ENCODE measurements around the gene ZNF101. TPM values are rescaled to one million over a fixed set of nuclear protein-coding genes. Genes with fewer than 3 reads are reported as not detected.

The ZNF101 gene
- total RNA-seq, 1 experiment from 2014 or later: 15.6 TPM

- DNase-seq (ENCODE audit: low read depth, low spot score) (no peak), ATAC-seq (no peak)
- intact Hi-C loops (cut with micrococcal nuclease; ENCODE audit: unreplicated experiment) (no loop called here), in situ Hi-C loops (cut with HindIII; ENCODE audit: low pct_unique_long_range_greater_than_20kb, low sequenced_read_pairs) (no loop called here)
- H3K9me3 ChIP-seq (ENCODE audit: control insufficient read depth, insufficient read depth, low read depth, low read length): no peaks in the 10 kb centered on the region
- CTCF ChIA-PET: no interaction called here
- no peak overlapping the region for H3K27ac ChIP-seq (ENCODE audit: low read length)
- H3K4me3 ChIP-seq (ENCODE audit: low read depth in 2 of 2, low read length in 2 of 2): no peak overlapping the region
- POLR2A ChIA-PET: no interaction called here
- no TSS peak for BruUV-seq (replicated peaks)
- H3K36me3 ChIP-seq (ENCODE audit: control insufficient read depth, insufficient read depth, low read length): no peaks in the 10 kb centered on the region; the same call in 1 of the 2 replicates
- TF ChIP-seq, protein P1, sequence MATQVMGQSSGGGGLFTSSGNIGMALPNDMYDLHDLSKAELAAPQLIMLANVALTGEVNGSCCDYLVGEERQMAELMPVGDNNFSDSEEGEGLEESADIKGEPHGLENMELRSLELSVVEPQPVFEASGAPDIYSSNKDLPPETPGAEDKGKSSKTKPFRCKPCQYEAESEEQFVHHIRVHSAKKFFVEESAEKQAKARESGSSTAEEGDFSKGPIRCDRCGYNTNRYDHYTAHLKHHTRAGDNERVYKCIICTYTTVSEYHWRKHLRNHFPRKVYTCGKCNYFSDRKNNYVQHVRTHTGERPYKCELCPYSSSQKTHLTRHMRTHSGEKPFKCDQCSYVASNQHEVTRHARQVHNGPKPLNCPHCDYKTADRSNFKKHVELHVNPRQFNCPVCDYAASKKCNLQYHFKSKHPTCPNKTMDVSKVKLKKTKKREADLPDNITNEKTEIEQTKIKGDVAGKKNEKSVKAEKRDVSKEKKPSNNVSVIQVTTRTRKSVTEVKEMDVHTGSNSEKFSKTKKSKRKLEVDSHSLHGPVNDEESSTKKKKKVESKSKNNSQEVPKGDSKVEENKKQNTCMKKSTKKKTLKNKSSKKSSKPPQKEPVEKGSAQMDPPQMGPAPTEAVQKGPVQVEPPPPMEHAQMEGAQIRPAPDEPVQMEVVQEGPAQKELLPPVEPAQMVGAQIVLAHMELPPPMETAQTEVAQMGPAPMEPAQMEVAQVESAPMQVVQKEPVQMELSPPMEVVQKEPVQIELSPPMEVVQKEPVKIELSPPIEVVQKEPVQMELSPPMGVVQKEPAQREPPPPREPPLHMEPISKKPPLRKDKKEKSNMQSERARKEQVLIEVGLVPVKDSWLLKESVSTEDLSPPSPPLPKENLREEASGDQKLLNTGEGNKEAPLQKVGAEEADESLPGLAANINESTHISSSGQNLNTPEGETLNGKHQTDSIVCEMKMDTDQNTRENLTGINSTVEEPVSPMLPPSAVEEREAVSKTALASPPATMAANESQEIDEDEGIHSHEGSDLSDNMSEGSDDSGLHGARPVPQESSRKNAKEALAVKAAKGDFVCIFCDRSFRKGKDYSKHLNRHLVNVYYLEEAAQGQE (IDR thresholded peaks at IDR 0.05; ENCODE audit: insufficient read depth in 1 of 2, low read depth in 2 of 2, low read length in 1 of 2): no peak
- TF ChIP-seq POLR2AphosphoS5 (IDR thresholded peaks at IDR 0.05; ENCODE audit: low read depth, low read length) (no peak), SIN3A (IDR thresholded peaks at IDR 0.05; ENCODE audit: borderline replicate concordance, insufficient read depth, low read depth, low read length) (no peak), CTCF (IDR thresholded peaks at IDR 0.05) (no peak), TCF7L2 (IDR thresholded peaks at IDR 0.05; ENCODE audit: low read depth, low read length) (no peak)
- H3K27me3 ChIP-seq (ENCODE audit: control insufficient read depth, insufficient read depth, low read length): no peaks in the 10 kb centered on the region
- H3K4me1 ChIP-seq (ENCODE audit: control insufficient read depth, insufficient read depth, low read length): peaks cover 6% of the 10 kb centered on the region
These were observed 11.2 kb upstream of the ZNF101 start for GRCh38 chr19:19657397-19657783.

DNA sequence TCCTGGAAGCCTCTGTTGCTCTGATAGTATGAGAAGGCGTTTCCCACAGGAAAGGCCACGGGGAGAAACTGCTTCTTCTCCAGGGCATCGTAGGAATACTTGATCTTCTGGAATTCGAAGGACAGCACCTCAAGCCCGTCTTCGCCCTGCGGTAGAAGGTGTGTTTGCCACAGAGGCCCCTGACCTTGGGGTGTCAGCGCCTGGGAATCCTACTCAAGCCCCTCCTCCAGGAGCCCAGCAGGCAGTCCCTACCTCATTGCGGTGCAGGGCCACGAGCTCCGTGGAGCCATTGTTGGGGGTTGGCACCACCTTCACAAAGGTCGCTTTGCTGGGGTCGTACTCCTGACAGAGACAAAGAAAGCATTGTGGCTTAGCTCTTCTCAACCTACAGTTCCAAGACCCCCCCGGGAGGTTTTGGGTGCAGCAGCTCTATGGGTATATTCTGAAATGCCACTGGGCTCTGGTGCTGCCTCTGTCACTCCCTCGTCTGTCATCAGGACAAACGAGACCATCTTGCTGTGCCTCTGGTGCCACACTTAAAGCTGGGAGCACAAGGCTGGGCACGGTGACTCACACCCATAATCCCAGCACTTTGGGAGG lies 8.9 kb upstream of the ZNF101 start:
- in situ Hi-C loops (cut with HindIII; ENCODE audit: low pct_unique_long_range_greater_than_20kb, low sequenced_read_pairs): no loop called here
- POLR2A ChIA-PET: no interaction called here
- Histone ChIP-seq H3K27me3 (ENCODE audit: control insufficient read depth, insufficient read depth, low read length) (no peaks in the 10 kb centered on the region), H3K9me3 (ENCODE audit: control insufficient read depth, insufficient read depth, low read depth, low read length) (no peaks in the 10 kb centered on the region), H3K36me3 (ENCODE audit: control insufficient read depth, insufficient read depth, low read length) (peaks cover 5% of the 10 kb centered on the region; the same call in 1 of the 2 replicates), H3K27ac (ENCODE audit: low read length) (no peak overlapping the region), H3K4me3 (ENCODE audit: low read depth in 2 of 2, low read length in 2 of 2) (no peak overlapping the region), H3K4me1 (ENCODE audit: control insufficient read depth, insufficient read depth, low read length) (peaks cover 10% of the 10 kb centered on the region)
- CTCF ChIA-PET: no interaction called here
- intact Hi-C loops (cut with micrococcal nuclease; ENCODE audit: unreplicated experiment): loop anchor here (10.0 kb wide), 1 partner anchor 75 kb away; the partner anchor contains the start of gene ZNF14
- DNase-seq (ENCODE audit: low read depth, low spot score) (no peak), ATAC-seq (no peak)
- TF ChIP-seq CTCF (IDR thresholded peaks at IDR 0.05) (no peak), TCF7L2 (IDR thresholded peaks at IDR 0.05; ENCODE audit: low read depth, low read length) (no peak), POLR2AphosphoS5 (IDR thresholded peaks at IDR 0.05; ENCODE audit: low read depth, low read length) (no peak), SIN3A (IDR thresholded peaks at IDR 0.05; ENCODE audit: borderline replicate concordance, insufficient read depth, low read depth, low read length) (no peak)
- TF ChIP-seq, protein P1 (IDR thresholded peaks at IDR 0.05; ENCODE audit: insufficient read depth in 1 of 2, low read depth in 2 of 2, low read length in 1 of 2): no peak
- BruUV-seq (replicated peaks): no TSS peak
